GM12864 (cell line): ENCODE data around the gene TPSB2.

Experiments used
- DNase-seq: peaks from one replicate; pipeline ENCODE4 v3.0.0-alpha.2; 2011; ENCODE audit warnings: low read depth
- H3K4me3 ChIP-seq: 2 replicates; pipeline ENCODE4 v1.5.1; 2011; ENCODE audit warnings: mild to moderate bottlenecking, low read depth, low read length, control low read depth
- TF ChIP-seq, protein P1 (sequence below): IDR thresholded peaks from 2 replicates; pipeline ENCODE4 v1.5.1; 2011; ENCODE audit warnings: low read depth, mild to moderate bottlenecking, moderate library complexity, low read length, control low read depth, inconsistent platforms; ENCODE audit errors: missing control alignments

TPSB2 gene

DNA sequence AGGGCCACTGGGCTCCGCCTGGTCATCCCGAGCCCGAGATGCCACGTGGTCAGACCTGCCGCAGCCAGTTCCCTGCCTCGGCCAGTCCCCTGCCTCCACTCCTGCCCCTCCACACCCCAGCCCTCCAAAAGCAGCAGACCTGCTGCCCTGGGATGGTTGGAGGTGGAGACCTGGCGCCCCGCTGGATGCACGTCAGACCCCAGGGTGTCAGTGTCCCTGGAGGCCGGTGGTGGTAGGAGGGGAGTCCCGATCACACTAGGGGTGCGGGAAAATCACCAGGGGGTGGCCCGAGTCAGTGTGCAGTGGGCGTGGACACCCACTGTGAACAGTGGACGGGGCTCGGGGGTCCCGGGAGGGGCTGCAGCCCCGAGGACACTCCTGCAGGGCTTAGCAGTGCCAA, 31.8 kb downstream of the TPSB2 start:
- no peak overlapping the region for H3K4me3 ChIP-seq
- no peak for DNase-seq
- TF ChIP-seq, protein P1, sequence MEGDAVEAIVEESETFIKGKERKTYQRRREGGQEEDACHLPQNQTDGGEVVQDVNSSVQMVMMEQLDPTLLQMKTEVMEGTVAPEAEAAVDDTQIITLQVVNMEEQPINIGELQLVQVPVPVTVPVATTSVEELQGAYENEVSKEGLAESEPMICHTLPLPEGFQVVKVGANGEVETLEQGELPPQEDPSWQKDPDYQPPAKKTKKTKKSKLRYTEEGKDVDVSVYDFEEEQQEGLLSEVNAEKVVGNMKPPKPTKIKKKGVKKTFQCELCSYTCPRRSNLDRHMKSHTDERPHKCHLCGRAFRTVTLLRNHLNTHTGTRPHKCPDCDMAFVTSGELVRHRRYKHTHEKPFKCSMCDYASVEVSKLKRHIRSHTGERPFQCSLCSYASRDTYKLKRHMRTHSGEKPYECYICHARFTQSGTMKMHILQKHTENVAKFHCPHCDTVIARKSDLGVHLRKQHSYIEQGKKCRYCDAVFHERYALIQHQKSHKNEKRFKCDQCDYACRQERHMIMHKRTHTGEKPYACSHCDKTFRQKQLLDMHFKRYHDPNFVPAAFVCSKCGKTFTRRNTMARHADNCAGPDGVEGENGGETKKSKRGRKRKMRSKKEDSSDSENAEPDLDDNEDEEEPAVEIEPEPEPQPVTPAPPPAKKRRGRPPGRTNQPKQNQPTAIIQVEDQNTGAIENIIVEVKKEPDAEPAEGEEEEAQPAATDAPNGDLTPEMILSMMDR = no peak

DNA sequence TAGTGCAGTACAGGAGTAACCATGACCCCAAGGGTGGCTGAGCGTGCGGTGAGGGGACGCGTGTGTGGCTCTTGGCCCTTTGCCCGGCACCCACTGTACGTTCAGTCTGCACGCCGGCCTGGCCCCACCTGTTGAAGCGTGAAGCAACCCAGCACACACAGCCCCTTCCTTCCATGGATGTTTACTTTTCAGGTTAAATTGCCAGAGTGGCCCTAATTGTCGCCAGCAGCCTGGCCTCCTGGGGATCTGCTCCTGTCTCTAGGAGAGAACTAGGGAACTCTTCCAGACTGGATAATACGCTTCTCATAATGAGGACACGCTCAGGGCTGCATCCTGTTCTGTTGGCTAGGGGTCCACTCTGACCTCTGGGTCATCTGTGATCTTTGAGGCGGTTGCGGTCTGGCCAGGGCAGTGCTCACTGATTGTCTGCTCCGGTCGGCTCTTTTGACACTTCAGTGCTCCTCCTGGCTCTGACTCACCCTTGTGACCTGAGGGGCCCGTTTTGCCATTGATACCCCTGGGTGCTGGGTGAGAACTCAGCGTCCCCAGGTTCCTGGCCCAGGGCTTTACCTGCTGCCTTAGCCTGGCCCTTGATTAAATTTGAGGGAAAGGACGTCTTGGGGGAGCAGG, 32.6 kb downstream of the TPSB2 start:
- DNase-seq = no peak
- no peak overlapping the region for H3K4me3 ChIP-seq
- TF ChIP-seq, protein P1 = no peak

DNA sequence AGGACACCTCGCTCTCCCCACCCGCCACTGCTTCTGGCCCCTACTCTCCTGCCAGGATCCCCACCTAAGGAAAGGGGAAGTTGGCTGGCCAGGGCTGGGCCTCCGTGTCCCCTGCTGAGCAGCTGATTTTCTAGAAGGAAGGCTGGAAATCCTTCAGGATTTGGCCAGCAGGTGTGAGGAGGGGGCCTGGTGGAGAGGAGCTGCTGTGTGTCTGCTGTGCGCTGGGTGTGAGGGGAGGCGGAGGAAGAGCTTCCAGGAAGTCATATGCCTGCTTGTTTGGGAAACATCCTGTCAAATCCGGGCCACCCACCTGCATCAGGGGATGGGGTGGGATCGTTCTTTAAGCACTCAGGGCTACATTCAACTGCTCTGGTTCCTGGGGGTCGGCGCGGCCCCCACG, 33.5 kb downstream of the TPSB2 start:
- no peak for DNase-seq
- TF ChIP-seq, protein P1 = no peak
- no peak overlapping the region for H3K4me3 ChIP-seq

DNA sequence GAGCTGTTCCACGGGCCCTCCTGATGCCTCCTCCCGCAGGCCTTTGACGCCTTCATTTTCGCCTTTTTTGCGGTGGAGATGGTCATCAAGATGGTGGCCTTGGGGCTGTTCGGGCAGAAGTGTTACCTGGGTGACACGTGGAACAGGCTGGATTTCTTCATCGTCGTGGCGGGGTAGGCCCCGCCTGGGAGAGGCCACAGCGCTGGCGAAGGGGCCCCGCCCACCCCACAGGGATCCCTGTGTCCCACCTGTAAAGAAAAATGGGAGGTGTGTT, 34.7 kb downstream of the TPSB2 start:
- TF ChIP-seq, protein P1 = no peak
- H3K4me3 ChIP-seq = no peak overlapping the region
- no peak for DNase-seq

DNA sequence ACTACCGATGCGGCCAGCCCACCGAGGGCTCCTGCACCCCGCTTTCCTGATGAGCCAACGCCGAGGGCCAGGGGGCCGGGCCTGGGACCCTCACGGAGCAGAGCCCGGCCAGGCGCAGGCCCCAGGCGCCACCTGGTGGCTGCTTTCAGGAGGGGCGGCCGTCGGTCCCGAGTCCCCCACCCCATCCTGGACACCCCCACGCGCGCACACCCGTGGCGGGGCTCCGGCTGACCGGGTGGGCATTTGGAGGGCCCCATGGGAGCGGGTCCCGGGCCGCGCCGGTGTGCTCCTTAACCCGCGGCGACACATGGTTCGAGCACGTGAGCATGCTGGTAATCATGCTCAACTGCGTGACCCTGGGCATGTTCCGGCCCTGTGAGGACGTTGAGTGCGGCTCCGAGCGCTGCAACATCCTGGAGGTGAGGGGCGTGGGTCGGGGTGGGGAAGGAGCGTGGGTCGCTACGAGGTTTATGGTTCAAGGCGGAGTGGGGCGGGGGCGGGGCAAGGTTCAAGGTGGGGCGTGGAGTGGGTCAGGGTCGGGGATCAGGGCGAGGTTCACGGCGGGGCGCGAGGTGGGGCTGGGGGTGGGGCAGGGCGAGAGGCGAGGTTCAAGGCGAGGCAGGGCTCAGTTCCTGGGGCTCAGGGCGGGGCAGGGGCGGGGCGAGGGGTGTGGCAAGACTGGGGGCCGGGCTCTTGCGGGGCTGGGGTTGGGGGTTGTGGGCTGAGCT, 35.2 kb downstream of the TPSB2 start:
- H3K4me3 ChIP-seq = no peak overlapping the region
- TF ChIP-seq, protein P1 = peak; percentile 56
- no peak for DNase-seq

GRCh38 chr16:1193825-1194581, 36.0 kb downstream of the TPSB2 start:
- TF ChIP-seq, protein P1 = no peak
- H3K4me3 ChIP-seq = no peak overlapping the region
- no peak for DNase-seq
